ENCODE measurements around the gene CELSR1.

The CELSR1 gene

GRCh38 chr22:46355369-46355995, 181.9 kb downstream of the CELSR1 start:
- POLR2A ChIA-PET (ENCODE audit: low non-redundant PET): no interaction called here
- CTCF ChIA-PET: interaction anchor here (0.7 to 2.2 kb wide), 5 partner anchors 9 to 188 kb away, joined by 3 to 10 read pairs (median 3); no protein-coding TSS in a partner anchor
- peak overlapping the region; percentile 81 for H3K27ac ChIP-seq
- peak; percentile 87 for TF ChIP-seq CTCF (conservative IDR thresholded peaks at IDR 0.05; ENCODE audit: low read depth)
- peak; percentile 56 for DNase-seq (ENCODE audit: low spot score)

GRCh38 chr22:46354993-46355305, 182.5 kb downstream of the CELSR1 start:
- no peak for TF ChIP-seq CTCF (conservative IDR thresholded peaks at IDR 0.05; ENCODE audit: low read depth)
- CTCF ChIA-PET: interaction anchor here (0.7 to 1.0 kb wide), 3 partner anchors 9 to 189 kb away, joined by 3 read pairs; no protein-coding TSS in a partner anchor
- POLR2A ChIA-PET (ENCODE audit: low non-redundant PET): no interaction called here
- peak overlapping the region; percentile 81 for H3K27ac ChIP-seq
- DNase-seq (ENCODE audit: low spot score): no peak

DNA sequence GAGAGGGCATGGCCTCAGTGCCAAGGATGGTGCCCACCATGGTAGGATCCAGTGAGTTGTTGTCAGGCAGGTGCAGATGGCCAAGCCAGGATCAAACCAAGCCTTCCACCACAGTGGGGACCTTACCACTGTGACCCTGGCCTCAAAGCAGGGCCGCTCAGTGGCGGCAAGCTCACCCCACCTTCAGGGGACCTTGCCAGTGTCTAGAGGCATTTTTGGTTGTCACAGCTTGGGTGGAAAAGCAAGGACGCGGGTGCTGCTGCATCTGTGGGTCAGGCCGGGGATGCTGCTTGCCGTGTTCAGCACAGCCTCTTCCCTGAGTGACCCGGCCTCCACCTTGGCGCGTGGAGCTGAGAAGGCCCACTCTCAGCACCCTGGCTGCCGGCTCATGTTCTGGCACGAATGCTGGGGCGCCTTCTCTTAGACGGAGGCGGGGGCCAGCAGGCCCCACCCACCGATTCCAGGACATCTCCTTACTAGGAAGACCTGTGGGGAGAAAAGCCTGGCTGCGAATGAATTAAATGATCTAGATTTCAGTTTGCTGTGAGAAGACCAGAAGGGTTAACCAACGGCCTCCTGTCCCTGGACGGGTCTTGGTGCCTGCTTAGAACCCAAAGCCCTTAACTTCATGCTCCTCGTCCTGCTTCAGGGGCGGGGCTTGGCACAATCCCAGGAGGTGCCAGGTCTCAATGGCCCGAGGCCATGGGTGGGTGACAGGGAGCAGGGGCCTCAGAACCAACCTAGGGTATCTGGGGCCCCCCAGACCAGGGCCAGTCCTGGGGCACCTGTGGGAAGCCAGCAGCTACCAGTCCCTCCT, 183.0 kb downstream of the CELSR1 start:
- DNase-seq (ENCODE audit: low spot score): no peak
- POLR2A ChIA-PET (ENCODE audit: low non-redundant PET): no interaction called here
- peak overlapping the region; percentile 81 for H3K27ac ChIP-seq
- CTCF ChIA-PET: interaction anchor here (0.8 kb wide), 1 partner anchor 13 kb away, joined by 3 read pairs; no protein-coding TSS in a partner anchor
- no peak for TF ChIP-seq CTCF (conservative IDR thresholded peaks at IDR 0.05; ENCODE audit: low read depth)

DNA sequence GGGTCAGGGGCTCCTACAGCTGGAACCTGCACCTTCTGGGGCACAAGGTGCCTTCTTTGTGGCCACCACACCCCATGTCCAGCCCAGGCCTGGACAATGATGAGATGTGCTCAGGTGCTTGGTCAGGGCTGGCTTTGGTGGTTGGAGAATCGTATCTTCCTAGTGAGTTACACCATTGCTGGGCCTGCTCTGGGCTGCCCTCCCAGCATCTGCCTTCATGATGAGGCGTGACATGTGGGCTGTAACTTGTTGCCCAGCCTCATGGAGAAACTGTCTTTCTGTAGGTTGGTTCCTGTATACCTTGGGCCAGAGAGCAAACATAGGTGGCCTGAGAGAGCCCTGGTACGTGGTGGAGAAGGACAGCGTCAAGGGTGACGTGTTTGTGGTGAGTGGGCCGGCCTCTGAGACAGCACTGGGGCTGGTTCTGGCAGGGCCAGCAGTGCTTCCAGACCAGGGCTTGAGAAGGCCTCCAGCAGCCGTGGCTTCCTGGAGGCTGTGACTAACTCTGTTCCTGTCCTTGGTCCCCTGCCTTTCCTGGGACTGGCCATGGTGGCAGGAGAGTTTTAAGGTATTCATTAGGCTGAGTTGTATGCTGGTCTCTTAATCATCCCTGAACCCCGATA, 183.8 kb downstream of the CELSR1 start:
- DNase-seq (ENCODE audit: low spot score): no peak
- ChIA-PET POLR2A (ENCODE audit: low non-redundant PET) (no interaction called here), CTCF (interaction anchor here (0.6 kb wide), 2 partner anchors 14 to 106 kb away, joined by 3 read pairs; no protein-coding TSS in a partner anchor)
- no peak for TF ChIP-seq CTCF (conservative IDR thresholded peaks at IDR 0.05; ENCODE audit: low read depth)
- H3K27ac ChIP-seq: peak overlapping the region; percentile 81

DNA sequence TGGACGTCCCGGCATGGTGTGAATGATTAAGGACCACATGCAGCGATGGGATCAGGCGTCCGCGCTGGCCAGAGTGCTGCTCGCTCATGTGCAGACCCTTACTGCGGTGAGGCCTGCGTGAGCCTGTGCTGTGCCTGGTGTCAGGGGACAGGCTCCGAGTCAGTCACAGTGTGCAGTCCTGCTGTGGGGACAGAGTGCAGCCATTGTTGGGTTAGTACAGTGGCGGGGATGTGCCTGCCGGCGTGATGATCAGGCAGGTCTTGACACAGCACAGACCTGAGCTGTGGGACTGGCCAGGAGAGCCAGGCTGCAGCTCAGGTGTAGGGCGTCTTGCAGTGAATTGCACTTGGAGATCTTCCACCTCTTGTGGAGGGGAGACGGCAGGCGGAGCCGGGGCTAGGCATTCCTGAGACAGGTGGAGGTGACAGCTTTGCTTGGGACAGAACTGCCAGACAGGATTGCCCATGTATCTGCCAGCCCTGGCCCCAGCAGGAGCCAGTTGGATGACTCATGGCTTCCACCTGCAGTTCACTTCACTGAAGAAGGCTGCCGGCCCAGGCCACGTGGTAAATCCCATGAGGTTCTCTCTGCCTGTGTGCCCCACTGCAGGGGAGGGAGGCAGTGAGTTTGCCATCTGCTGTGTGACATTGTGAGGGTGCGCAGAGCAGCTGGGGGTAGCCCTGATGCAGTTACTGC, 184.6 kb downstream of the CELSR1 start:
- no peak for TF ChIP-seq CTCF (conservative IDR thresholded peaks at IDR 0.05; ENCODE audit: low read depth)
- peak overlapping the region; percentile 81 for H3K27ac ChIP-seq
- ChIA-PET CTCF (interaction anchor here (0.6 to 0.8 kb wide), 3 partner anchors 15 to 175 kb away, joined by 3 read pairs; no protein-coding TSS in a partner anchor), POLR2A (ENCODE audit: low non-redundant PET) (no interaction called here)
- peak; percentile 72 for DNase-seq (ENCODE audit: low spot score)

DNA sequence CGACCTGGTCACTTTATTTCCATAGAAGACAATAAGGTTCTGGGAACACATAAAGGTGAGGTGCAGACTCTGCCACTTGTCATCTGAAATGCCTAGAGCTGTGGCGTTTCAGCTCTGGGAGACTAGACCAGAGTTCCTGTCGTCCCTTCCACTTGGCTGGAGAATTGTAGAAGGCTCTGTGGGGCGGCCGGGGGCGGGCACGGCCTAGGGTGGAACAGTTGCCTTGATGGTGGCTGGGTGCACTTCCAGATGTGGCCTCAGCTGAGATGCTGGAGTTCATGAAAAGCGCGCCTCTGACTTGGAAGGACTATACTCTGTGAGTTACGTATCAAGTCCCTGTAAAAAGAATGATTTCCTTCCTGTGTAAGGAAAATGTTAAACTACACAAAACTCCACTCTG, 185.1 kb downstream of the CELSR1 start:
- TF ChIP-seq CTCF (conservative IDR thresholded peaks at IDR 0.05; ENCODE audit: low read depth): no peak
- peak overlapping the region; percentile 81 for H3K27ac ChIP-seq
- ChIA-PET POLR2A (ENCODE audit: low non-redundant PET) (no interaction called here), CTCF (interaction anchor here (0.6 to 0.8 kb wide), 2 partner anchors 176 to 1060 kb away, joined by 3 read pairs; no protein-coding TSS in a partner anchor)
- DNase-seq (ENCODE audit: low spot score): no peak
